Measurements from ENCODE around the gene CFHR2.
"Not testable (repeated sequence)": the region's sequence is repeated elsewhere in the genome, so short reads cannot be mapped to it uniquely, and the experiment has no call there.

CFHR2 gene

GRCh38 chr1:196943568-196943967 is at the start of gene CFHR2:
Gene CFHR2, plus strand, starts transcription at chr1:196943738. Its CDS starts 143 bp downstream, at chr1:196943881.
- H3K4me1 ChIP-seq (ENCODE audit: control insufficient read depth in 1 of 2, insufficient read depth in 2 of 2, low read length in 2 of 2); H3K27ac ChIP-seq (ENCODE audit: low read length); H3K4me3 ChIP-seq (ENCODE audit: low read depth in 1 of 2, low read length in 2 of 2); H3K9me3 ChIP-seq (ENCODE audit: control insufficient read depth in 1 of 2, low read length in 2 of 2); H3K36me3 ChIP-seq (ENCODE audit: control insufficient read depth in 1 of 2, insufficient read depth in 2 of 2, low read length in 2 of 2); H3K27me3 ChIP-seq (ENCODE audit: low read depth, low read length): not testable (repeated sequence)

DNA sequence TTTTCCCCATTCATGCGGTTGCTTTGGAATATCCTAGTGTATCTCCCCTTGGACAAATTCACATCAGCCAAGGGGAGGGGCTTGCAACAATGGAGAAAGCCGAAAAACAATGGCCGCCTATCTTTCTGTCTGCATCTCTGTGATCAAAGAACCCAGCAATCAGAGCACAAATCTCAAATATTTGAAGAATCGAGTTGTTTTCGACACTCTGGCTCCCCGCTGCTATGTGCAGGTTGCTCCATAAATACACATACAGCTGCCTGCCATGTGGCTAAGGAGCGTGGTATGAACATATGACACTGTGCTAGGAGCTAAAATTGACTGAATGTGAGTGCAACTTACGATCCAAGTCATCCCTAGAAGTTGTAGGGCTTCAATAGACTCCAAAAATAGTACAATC is 47.2 kb upstream of the CFHR2 start:
- H3K36me3 ChIP-seq (ENCODE audit: control insufficient read depth in 1 of 2, insufficient read depth in 2 of 2, low read length in 2 of 2): no peaks in the 10 kb centered on the region
- no peak overlapping the region for H3K27ac ChIP-seq (ENCODE audit: low read length)
- no peak overlapping the region for H3K4me3 ChIP-seq (ENCODE audit: low read depth in 1 of 2, low read length in 2 of 2)
- peaks cover 8% of the 10 kb centered on the region for H3K27me3 ChIP-seq (ENCODE audit: low read depth, low read length)
- H3K9me3 ChIP-seq (ENCODE audit: control insufficient read depth in 1 of 2, low read length in 2 of 2): no peaks in the 10 kb centered on the region
- no peaks in the 10 kb centered on the region for H3K4me1 ChIP-seq (ENCODE audit: control insufficient read depth in 1 of 2, insufficient read depth in 2 of 2, low read length in 2 of 2)

GRCh38 chr1:196897158-196897828 is 46.2 kb upstream of the CFHR2 start:
- peak overlapping the region in 1 of 2 donors; percentile 2 for H3K4me3 ChIP-seq (ENCODE audit: low read depth in 1 of 2, low read length in 2 of 2)
- no peaks in the 10 kb centered on the region for H3K4me1 ChIP-seq (ENCODE audit: control insufficient read depth in 1 of 2, insufficient read depth in 2 of 2, low read length in 2 of 2)

GRCh38 chr1:196902344-196902743 is 41.2 kb upstream of the CFHR2 start:
- Histone ChIP-seq H3K27ac (ENCODE audit: low read length) (no peak overlapping the region), H3K4me1 (ENCODE audit: control insufficient read depth in 1 of 2, insufficient read depth in 2 of 2, low read length in 2 of 2) (no peaks in the 10 kb centered on the region), H3K9me3 (ENCODE audit: control insufficient read depth in 1 of 2, low read length in 2 of 2) (no peaks in the 10 kb centered on the region), H3K27me3 (ENCODE audit: low read depth, low read length) (peaks cover 4% of the 10 kb centered on the region), H3K4me3 (ENCODE audit: low read depth in 1 of 2, low read length in 2 of 2) (no peak overlapping the region), H3K36me3 (ENCODE audit: control insufficient read depth in 1 of 2, insufficient read depth in 2 of 2, low read length in 2 of 2) (no peaks in the 10 kb centered on the region)

More at GRCh38 chr1:196897158-196897828, 46.2 kb upstream of the CFHR2 start:
- Histone ChIP-seq H3K36me3 (ENCODE audit: control insufficient read depth in 1 of 2, insufficient read depth in 2 of 2, low read length in 2 of 2) (no peaks in the 10 kb centered on the region), H3K9me3 (ENCODE audit: control insufficient read depth in 1 of 2, low read length in 2 of 2) (no peaks in the 10 kb centered on the region), H3K27me3 (ENCODE audit: low read depth, low read length) (peaks cover 8% of the 10 kb centered on the region), H3K27ac (ENCODE audit: low read length) (no peak overlapping the region)

- no peaks in the 10 kb centered on the region for H3K36me3 ChIP-seq (ENCODE audit: control insufficient read depth in 1 of 2, insufficient read depth in 2 of 2, low read length in 2 of 2)
- no peaks in the 10 kb centered on the region for H3K27me3 ChIP-seq (ENCODE audit: low read depth, low read length)
- no peak overlapping the region for H3K27ac ChIP-seq (ENCODE audit: low read length)
- H3K4me3 ChIP-seq (ENCODE audit: low read depth in 1 of 2, low read length in 2 of 2): no peak overlapping the region
- H3K4me1 ChIP-seq (ENCODE audit: control insufficient read depth in 1 of 2, insufficient read depth in 2 of 2, low read length in 2 of 2): no peaks in the 10 kb centered on the region
- H3K9me3 ChIP-seq (ENCODE audit: control insufficient read depth in 1 of 2, low read length in 2 of 2): no peaks in the 10 kb centered on the region
Measured at GRCh38 chr1:196910215-196910614, 33.3 kb upstream of the CFHR2 start.

DNA sequence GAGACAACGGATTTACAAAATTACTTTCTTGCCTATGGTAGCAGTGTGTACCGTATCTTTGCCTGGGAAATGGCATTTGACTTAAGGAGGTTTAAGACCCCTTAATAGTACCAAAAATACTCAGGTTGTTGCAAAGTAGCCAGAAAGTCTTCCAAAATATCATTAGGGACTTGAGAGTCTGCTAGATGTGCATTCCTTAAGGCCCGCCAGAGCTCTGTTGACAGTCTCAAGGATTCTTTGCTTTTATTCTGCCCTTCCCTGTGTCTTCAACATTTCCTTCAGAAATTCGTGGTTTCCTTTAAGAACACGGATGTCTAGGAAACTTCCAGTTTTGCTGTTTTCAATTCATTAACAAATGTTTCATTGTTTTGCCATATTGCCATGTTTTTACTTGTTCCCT is 31.3 kb upstream of the CFHR2 start:
- H3K27me3 ChIP-seq (ENCODE audit: low read depth, low read length); H3K36me3 ChIP-seq (ENCODE audit: control insufficient read depth in 1 of 2, insufficient read depth in 2 of 2, low read length in 2 of 2); H3K4me1 ChIP-seq (ENCODE audit: control insufficient read depth in 1 of 2, insufficient read depth in 2 of 2, low read length in 2 of 2); H3K9me3 ChIP-seq (ENCODE audit: control insufficient read depth in 1 of 2, low read length in 2 of 2); H3K4me3 ChIP-seq (ENCODE audit: low read depth in 1 of 2, low read length in 2 of 2); H3K27ac ChIP-seq (ENCODE audit: low read length): not testable (repeated sequence)

- not testable (repeated sequence) for H3K27ac ChIP-seq (ENCODE audit: low read length); H3K9me3 ChIP-seq (ENCODE audit: control insufficient read depth in 1 of 2, low read length in 2 of 2); H3K27me3 ChIP-seq (ENCODE audit: low read depth, low read length); H3K36me3 ChIP-seq (ENCODE audit: control insufficient read depth in 1 of 2, insufficient read depth in 2 of 2, low read length in 2 of 2); H3K4me3 ChIP-seq (ENCODE audit: low read depth in 1 of 2, low read length in 2 of 2); H3K4me1 ChIP-seq (ENCODE audit: control insufficient read depth in 1 of 2, insufficient read depth in 2 of 2, low read length in 2 of 2)
Measured at GRCh38 chr1:196926839-196927238, 16.7 kb upstream of the CFHR2 start.

DNA sequence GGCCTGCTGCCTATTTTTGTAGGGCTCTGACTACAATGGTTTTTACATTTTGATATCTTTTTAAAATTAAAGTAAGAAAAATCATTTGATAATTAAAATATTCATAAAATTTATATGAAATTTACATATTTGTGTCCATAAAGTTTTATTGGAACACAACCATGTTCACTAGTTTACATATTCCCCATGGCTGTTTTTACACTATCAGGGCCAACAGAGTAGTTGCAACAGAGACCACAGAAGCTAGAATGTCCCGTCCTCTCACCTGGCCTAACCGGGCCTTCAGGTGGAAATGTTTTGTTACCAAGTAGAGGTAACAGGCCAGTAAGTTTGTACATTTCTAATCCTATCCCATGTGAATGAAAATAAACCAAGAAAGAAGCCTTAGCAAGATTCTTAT is 10.7 kb upstream of the CFHR2 start:
- H3K9me3 ChIP-seq (ENCODE audit: control insufficient read depth in 1 of 2, low read length in 2 of 2); H3K4me3 ChIP-seq (ENCODE audit: low read depth in 1 of 2, low read length in 2 of 2); H3K27me3 ChIP-seq (ENCODE audit: low read depth, low read length); H3K36me3 ChIP-seq (ENCODE audit: control insufficient read depth in 1 of 2, insufficient read depth in 2 of 2, low read length in 2 of 2); H3K27ac ChIP-seq (ENCODE audit: low read length); H3K4me1 ChIP-seq (ENCODE audit: control insufficient read depth in 1 of 2, insufficient read depth in 2 of 2, low read length in 2 of 2): not testable (repeated sequence)

DNA sequence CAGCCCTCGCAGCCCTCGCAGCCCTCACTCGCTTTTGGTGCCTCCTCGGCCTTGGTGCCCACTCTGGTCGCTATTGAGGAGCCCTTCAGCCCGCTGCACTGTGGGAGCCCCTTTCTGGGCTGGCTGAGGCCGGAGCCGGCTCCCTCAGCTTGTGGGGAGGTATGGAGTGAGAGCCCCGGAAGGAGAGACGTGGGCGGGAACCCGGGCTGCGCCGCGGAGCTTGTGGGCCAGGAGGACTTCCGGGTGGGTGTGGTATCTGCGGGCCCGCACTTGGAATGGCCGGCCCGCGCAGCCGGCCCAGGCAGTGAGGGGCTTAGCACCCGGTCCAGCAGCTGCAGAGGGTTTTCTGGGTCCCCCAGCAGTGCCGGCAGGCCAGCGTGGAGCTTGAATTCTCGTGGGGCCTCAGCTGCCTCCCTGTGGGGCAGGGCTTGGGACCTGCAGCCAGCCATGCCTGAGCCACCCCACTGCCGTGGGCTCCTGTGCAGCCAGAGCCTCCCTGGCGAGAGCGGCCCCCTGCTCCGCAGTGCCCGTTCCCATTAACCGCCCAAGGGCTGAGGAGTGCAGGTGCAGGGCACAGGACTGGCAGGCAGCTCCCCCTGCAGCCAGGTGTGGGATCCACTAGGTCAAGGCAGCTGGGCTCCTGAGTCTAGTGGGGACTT is 9.9 kb upstream of the CFHR2 start:
- Histone ChIP-seq H3K9me3 (ENCODE audit: control insufficient read depth in 1 of 2, low read length in 2 of 2) (no peaks in the 10 kb centered on the region), H3K27me3 (ENCODE audit: low read depth, low read length) (no peaks in the 10 kb centered on the region), H3K36me3 (ENCODE audit: control insufficient read depth in 1 of 2, insufficient read depth in 2 of 2, low read length in 2 of 2) (no peaks in the 10 kb centered on the region), H3K4me3 (ENCODE audit: low read depth in 1 of 2, low read length in 2 of 2) (no peak overlapping the region), H3K4me1 (ENCODE audit: control insufficient read depth in 1 of 2, insufficient read depth in 2 of 2, low read length in 2 of 2) (no peaks in the 10 kb centered on the region), H3K27ac (ENCODE audit: low read length) (no peak overlapping the region)

GRCh38 chr1:196941474-196941873 is 2.1 kb upstream of the CFHR2 start:
- H3K27ac ChIP-seq (ENCODE audit: low read length); H3K4me3 ChIP-seq (ENCODE audit: low read depth in 1 of 2, low read length in 2 of 2); H3K27me3 ChIP-seq (ENCODE audit: low read depth, low read length): not testable (repeated sequence)

DNA sequence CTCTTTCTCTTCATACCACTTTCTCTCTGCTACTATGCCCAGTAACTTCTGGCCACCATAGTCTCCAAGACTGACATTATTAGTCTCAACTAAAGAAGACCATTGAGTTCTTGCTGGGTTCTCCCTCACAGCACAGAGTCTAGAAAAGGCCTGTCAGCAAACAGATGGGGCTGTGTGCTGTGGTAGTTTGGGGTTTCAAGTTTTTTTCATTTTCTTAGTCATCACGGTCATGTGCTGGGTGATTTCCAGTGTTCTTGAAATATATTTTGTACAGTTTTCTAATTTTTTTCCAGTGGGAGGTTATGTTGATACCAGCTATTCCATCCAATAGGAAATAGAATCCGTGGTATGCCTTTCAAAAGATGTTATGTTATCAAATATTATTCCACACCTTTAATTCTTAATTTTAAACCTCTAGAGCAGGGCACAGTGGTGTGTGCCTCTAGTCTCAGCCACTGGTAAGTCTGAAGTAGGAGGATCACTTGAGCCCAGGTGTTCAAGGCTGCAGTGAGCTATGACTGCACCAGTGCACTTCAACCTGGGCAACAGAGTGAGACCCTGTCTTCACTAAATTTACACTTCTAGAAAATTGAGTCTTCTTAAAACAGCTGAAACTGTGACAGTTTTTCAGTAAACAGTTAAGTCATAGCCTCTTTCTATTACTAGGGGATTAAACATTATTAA is 8.3 kb downstream of the CFHR2 start:
- Histone ChIP-seq H3K27ac (ENCODE audit: low read length) (no peak overlapping the region), H3K9me3 (ENCODE audit: control insufficient read depth in 1 of 2, low read length in 2 of 2) (no peaks in the 10 kb centered on the region), H3K27me3 (ENCODE audit: low read depth, low read length) (no peaks in the 10 kb centered on the region), H3K36me3 (ENCODE audit: control insufficient read depth in 1 of 2, insufficient read depth in 2 of 2, low read length in 2 of 2) (no peaks in the 10 kb centered on the region), H3K4me1 (ENCODE audit: control insufficient read depth in 1 of 2, insufficient read depth in 2 of 2, low read length in 2 of 2) (no peaks in the 10 kb centered on the region), H3K4me3 (ENCODE audit: low read depth in 1 of 2, low read length in 2 of 2) (no peak overlapping the region)

More at GRCh38 chr1:196941474-196941873, 2.1 kb upstream of the CFHR2 start:
- H3K36me3 ChIP-seq (ENCODE audit: control insufficient read depth in 1 of 2, insufficient read depth in 2 of 2, low read length in 2 of 2); H3K9me3 ChIP-seq (ENCODE audit: control insufficient read depth in 1 of 2, low read length in 2 of 2); H3K4me1 ChIP-seq (ENCODE audit: control insufficient read depth in 1 of 2, insufficient read depth in 2 of 2, low read length in 2 of 2): not testable (repeated sequence)

Data from muscle layer of duodenum (tissue), 2 donors.